Colonic mucosa (tissue), 4 donors: ENCODE measurements around the gene MMP2. TPM values are rescaled to one million over a fixed set of nuclear protein-coding genes. Genes with fewer than 3 reads are reported as not detected.

Source experiments
- DNase-seq: peaks from one replicate; pipeline ENCODE4 v3.0.0-alpha.2; 2020
- H3K27ac ChIP-seq: fragments of 200-600 bp; one replicate; pipeline ENCODE4 v1.8.0; 2021
- H3K27me3 ChIP-seq: fragments of 200-600 bp; one replicate; pipeline ENCODE4 v1.8.0; 2021
- H3K36me3 ChIP-seq: fragments of 200-600 bp; one replicate; pipeline ENCODE4 v1.8.0; 2021
- H3K4me1 ChIP-seq: fragments of 200-600 bp; one replicate; pipeline ENCODE4 v1.8.0; 2021; ENCODE audit warnings: mild to moderate bottlenecking
- H3K4me3 ChIP-seq: fragments of 200-600 bp; one replicate; pipeline ENCODE4 v1.8.0; 2021
- H3K9ac ChIP-seq, 2 donors: one replicate each; pipeline ENCODE4 v1.7.0; 2013; ENCODE audit warnings: control low read depth in 2 of 2, low read depth in 2 of 2, low read length in 2 of 2
- H3K9me3 ChIP-seq: fragments of 200-600 bp; one replicate; pipeline ENCODE4 v1.8.0; 2021
- intact Hi-C: fragments of 100-400 bp; cut with DNase I; formaldehyde crosslinking; loops from one replicate; pipeline ENCODE4 v1.14.1; 2022
- total RNA-seq, 2 donors: library from RNA; stranded (reverse); fragmentation: NEBNext Ultra II Directional in 1 of 2; extraction: Animal tissue kit (Norgen Biotek cat#: 25700) in 1 of 2; gene quantifications; one replicate each; pipeline ENCODE4 v1.2.1, GENCODE V29; 2021
- TF ChIP-seq, protein P1 (sequence below): fragments of 200-600 bp; IDR thresholded peaks from one replicate; pipeline ENCODE4 v1.8.0; 2022; ENCODE audit warnings: antibody characterized with exemption, mild to moderate bottlenecking
- donor health status: healthy.
- donor health status: DM: no; HTN: no; CAD: no.
- donor health status: DM: no; HTN: no; CAD: no.

MMP2 gene
- total RNA-seq, 2 donors from 2014 or later = 32.8 to 101 TPM

DNA sequence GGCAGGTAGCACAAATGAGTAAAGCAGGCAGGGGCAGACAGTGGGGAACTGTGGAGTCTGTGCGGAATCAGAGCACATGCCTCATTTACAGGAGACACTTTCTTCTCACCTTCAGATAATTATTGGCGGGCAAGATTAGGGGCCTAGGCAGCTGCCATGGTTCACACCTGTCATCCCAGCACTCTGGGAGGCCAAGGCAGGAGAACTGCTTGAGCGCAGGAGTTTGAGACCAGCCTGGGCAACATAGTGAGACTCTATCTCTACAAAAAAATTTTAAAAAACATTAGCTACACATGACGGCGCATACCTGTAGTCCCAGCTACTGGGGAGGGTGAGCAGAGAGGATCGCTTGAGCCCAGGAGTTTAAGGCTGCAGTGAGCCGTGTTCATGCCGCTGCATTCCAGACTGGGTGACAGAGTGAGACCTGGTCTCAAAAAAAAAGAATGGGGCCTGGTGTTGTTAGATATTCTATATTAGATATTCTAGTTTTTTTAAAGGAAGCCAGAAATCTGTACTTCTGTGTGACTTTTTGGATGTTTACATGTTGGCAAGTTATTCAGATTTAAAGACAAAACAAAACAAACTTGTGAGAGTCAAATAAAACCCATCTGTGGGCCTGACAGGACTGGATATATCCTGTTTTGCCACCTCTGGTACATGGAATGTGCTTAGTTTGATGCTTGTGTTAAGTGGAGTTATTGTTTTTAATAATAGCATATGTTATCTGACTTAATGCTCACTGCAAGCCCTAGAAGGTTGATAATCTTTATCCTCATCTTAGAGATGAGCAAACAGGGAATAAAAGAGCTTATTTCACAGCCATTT, 24.9 kb downstream of the MMP2 start:
- Histone ChIP-seq H3K27ac (no peak overlapping the region), H3K9ac (no peak overlapping the region), H3K4me3 (no peak overlapping the region), H3K4me1 (peaks cover 23% of the 10 kb centered on the region), H3K9me3 (no peaks in the 10 kb centered on the region), H3K36me3 (no peaks in the 10 kb centered on the region), H3K27me3 (no peaks in the 10 kb centered on the region)
- no peak for DNase-seq
- intact Hi-C loops = no loop called here
- TF ChIP-seq, protein P1, sequence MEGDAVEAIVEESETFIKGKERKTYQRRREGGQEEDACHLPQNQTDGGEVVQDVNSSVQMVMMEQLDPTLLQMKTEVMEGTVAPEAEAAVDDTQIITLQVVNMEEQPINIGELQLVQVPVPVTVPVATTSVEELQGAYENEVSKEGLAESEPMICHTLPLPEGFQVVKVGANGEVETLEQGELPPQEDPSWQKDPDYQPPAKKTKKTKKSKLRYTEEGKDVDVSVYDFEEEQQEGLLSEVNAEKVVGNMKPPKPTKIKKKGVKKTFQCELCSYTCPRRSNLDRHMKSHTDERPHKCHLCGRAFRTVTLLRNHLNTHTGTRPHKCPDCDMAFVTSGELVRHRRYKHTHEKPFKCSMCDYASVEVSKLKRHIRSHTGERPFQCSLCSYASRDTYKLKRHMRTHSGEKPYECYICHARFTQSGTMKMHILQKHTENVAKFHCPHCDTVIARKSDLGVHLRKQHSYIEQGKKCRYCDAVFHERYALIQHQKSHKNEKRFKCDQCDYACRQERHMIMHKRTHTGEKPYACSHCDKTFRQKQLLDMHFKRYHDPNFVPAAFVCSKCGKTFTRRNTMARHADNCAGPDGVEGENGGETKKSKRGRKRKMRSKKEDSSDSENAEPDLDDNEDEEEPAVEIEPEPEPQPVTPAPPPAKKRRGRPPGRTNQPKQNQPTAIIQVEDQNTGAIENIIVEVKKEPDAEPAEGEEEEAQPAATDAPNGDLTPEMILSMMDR = no peak

DNA sequence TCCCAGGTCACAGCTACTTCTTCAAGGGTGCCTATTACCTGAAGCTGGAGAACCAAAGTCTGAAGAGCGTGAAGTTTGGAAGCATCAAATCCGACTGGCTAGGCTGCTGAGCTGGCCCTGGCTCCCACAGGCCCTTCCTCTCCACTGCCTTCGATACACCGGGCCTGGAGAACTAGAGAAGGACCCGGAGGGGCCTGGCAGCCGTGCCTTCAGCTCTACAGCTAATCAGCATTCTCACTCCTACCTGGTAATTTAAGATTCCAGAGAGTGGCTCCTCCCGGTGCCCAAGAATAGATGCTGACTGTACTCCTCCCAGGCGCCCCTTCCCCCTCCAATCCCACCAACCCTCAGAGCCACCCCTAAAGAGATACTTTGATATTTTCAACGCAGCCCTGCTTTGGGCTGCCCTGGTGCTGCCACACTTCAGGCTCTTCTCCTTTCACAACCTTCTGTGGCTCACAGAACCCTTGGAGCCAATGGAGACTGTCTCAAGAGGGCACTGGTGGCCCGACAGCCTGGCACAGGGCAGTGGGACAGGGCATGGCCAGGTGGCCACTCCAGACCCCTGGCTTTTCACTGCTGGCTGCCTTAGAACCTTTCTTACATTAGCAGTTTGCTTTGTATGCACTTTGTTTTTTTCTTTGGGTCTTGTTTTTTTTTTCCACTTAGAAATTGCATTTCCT, 26.5 kb downstream of the MMP2 start:
- Histone ChIP-seq H3K4me1 (peaks cover 23% of the 10 kb centered on the region), H3K27me3 (no peaks in the 10 kb centered on the region), H3K27ac (no peak overlapping the region), H3K9me3 (no peaks in the 10 kb centered on the region), H3K36me3 (no peaks in the 10 kb centered on the region), H3K4me3 (no peak overlapping the region), H3K9ac (no peak overlapping the region)
- intact Hi-C loops = no loop called here
- TF ChIP-seq, protein P1 = no peak
- no peak for DNase-seq

DNA sequence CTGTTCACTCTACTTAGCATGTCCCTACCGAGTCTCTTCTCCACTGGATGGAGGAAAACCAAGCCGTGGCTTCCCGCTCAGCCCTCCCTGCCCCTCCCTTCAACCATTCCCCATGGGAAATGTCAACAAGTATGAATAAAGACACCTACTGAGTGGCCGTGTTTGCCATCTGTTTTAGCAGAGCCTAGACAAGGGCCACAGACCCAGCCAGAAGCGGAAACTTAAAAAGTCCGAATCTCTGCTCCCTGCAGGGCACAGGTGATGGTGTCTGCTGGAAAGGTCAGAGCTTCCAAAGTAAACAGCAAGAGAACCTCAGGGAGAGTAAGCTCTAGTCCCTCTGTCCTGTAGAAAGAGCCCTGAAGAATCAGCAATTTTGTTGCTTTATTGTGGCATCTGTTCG, 27.1 kb downstream of the MMP2 start:
- H3K27me3 ChIP-seq = no peaks in the 10 kb centered on the region
- no peaks in the 10 kb centered on the region for H3K36me3 ChIP-seq
- no peaks in the 10 kb centered on the region for H3K9me3 ChIP-seq
- H3K9ac ChIP-seq = no peak overlapping the region
- TF ChIP-seq, protein P1 = no peak
- H3K4me1 ChIP-seq = peaks cover 23% of the 10 kb centered on the region
- no peak overlapping the region for H3K4me3 ChIP-seq
- H3K27ac ChIP-seq = peak overlapping the region; percentile 33
- intact Hi-C loops = no loop called here
- DNase-seq = peak; percentile 58

DNA sequence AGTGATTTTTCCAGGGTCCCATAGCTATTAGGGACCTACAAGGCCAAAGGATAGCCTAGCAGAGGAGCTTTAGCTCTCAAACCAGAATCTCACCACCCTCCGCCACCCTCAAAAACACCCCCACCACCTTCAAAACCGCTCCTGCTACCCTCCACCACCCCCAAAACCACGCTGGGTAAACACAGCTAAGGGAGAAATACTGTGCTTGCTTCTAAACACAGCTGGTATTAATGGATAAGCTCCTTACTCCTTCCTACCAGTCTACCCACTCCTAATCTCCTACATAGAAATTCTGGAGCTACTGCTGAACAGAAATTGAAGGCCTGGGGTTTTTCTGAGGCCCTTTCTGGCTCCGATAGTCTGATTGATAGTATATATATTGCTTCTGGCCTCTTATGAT, 27.7 kb downstream of the MMP2 start:
- Histone ChIP-seq H3K27ac (no peak overlapping the region), H3K9me3 (no peaks in the 10 kb centered on the region), H3K9ac (no peak overlapping the region), H3K36me3 (no peaks in the 10 kb centered on the region), H3K27me3 (no peaks in the 10 kb centered on the region), H3K4me1 (peaks cover 17% of the 10 kb centered on the region), H3K4me3 (no peak overlapping the region)
- intact Hi-C loops = no loop called here
- DNase-seq = no peak
- TF ChIP-seq, protein P1 = no peak

DNA sequence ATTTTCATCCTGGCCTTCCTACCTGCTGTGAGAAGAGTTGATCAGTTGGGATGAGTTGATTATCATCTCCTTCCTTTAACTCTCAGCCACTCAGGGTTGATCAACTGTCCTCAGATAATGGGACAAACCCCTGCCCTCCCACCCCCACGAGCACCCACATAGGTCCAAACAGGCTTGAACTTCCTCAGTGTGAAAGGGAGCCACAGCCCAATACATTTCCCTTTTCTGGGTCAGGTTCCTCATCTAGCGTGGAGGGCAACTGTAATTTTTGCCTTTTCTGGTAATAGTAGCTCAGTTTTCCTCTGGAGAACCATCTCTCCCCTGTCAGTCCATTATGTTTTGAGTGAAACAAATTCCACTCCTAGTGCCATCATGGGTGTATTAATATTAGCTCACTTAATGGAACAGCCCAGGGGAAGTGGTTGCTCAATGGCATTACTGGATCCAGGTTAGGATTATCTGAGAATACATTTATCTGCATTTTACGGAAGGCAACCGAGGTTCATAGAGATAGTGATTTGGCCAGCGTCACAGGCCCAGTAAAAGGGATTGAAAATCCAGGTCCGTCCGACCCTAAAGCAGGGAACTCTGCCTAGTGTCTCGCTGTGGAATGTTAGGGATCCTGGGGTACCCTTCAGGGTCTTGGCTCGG, 29.4 kb downstream of the MMP2 start:
- Histone ChIP-seq H3K4me3 (peak overlapping the region; percentile 70), H3K27me3 (no peaks in the 10 kb centered on the region), H3K9me3 (no peaks in the 10 kb centered on the region), H3K9ac (no peak overlapping the region), H3K36me3 (no peaks in the 10 kb centered on the region), H3K27ac (peak overlapping the region; percentile 57), H3K4me1 (peaks cover 4% of the 10 kb centered on the region)
- TF ChIP-seq, protein P1 = no peak
- DNase-seq = no peak
- intact Hi-C loops = no loop called here
